ENCODE results near the gene CEP170. TPM values are rescaled to one million over a fixed set of nuclear protein-coding genes. Genes with fewer than 3 reads are reported as not detected.
"Not testable (repeated sequence)": the region's sequence is repeated elsewhere in the genome, so short reads cannot be mapped to it uniquely, and the experiment has no call there.

Gene CEP170
- polyA plus RNA-seq, 1 donor from 2014 or later, result 18.5 TPM

DNA sequence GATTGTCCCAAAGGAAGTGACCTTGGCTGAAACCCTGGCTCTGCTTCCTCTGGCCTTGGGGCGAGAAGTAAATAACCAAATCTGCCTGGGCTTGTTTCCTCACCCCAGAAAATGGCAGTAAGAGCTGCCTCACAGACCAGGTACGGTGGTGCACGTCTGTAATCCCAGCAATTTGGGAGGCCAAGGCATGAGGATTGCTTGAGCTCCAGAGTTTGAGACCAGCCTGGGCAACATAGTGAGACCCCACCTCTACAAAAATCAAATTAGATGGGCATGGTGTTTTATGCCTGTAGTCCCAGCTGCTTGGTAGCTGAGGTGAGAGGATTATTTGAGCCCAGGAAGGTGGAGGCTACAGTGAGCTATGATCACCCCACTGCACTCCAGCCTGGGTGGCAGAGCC is 140.3 kb downstream of the CEP170 start:
- Mint-ChIP-seq H3K4me3 (peak overlapping the region in 2 of 4 donors; percentile 88 to 91), H3K4me1 (peaks cover 11 to 15% (median 13%) of the 10 kb centered on the region in 3 donors)
- not testable (repeated sequence) for H3K9me3 Mint-ChIP-seq, H3K36me3 Mint-ChIP-seq, H3K27me3 Mint-ChIP-seq, H3K27ac Mint-ChIP-seq

DNA sequence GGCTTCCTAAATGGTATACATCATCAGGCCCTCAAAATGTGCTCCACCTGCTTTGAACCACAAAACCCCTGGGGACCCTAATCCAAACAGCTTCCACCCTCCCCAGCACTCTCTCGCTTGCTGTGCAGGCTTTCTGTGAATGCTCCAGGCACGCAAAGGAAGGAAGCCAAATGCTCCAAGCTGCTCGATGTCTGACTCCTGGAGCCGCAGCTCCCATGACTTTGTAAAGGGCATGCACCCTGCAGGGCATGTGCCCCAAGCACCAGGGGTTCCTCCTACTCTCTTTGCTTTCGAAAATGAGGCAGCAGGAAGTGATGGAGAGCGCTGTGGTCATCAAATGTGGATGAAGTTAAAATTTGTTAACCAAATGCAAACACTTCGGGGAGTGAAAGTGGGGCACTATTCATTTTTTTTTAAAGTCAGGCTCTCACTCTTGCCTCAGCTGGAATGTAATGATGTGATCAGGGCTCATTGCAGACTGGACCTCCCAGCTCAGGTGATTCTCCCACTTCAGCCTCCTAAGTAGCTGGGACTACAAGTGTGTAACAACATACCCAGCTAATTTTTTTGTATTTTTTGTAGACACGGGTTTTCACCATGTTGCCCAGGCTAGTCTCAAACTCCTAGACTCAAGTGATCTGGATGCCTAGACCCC is 140.9 kb downstream of the CEP170 start:
- H3K4me3 Mint-ChIP-seq, result peak overlapping the region in 3 of 4 donors; percentile 38 to 91 (median 88)
- peaks cover 11 to 15% (median 13%) of the 10 kb centered on the region in 3 donors for H3K4me1 Mint-ChIP-seq
- not testable (repeated sequence) for H3K36me3 Mint-ChIP-seq, H3K9me3 Mint-ChIP-seq, H3K27me3 Mint-ChIP-seq
- peak overlapping the region in 1 of 3 donors; percentile 75 for H3K27ac Mint-ChIP-seq

DNA sequence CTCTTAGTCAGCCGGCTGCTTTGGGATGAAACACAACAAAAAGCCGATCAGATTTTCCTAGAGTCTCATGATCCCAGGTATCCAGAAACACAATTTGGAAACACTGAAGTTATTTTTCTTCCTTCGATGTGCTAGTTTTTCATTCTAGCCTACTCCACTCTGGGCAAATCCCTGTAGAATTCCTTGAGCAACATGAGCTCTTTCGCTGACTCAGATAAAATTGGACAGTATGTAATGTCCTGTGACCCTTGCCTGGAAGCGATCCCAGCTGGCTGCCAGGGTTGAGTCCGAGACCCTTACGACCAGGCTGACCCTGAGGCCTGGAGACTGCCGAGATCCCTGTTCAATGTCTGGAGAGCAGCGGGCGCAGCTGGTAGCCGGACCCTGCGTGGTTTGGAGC is 147.9 kb downstream of the CEP170 start:
- H3K4me3 Mint-ChIP-seq, H3K27me3 Mint-ChIP-seq, H3K9me3 Mint-ChIP-seq, H3K36me3 Mint-ChIP-seq, H3K27ac Mint-ChIP-seq: not testable (repeated sequence)
- peaks cover 6 to 16% (median 12%) of the 10 kb centered on the region in 3 donors for H3K4me1 Mint-ChIP-seq

DNA sequence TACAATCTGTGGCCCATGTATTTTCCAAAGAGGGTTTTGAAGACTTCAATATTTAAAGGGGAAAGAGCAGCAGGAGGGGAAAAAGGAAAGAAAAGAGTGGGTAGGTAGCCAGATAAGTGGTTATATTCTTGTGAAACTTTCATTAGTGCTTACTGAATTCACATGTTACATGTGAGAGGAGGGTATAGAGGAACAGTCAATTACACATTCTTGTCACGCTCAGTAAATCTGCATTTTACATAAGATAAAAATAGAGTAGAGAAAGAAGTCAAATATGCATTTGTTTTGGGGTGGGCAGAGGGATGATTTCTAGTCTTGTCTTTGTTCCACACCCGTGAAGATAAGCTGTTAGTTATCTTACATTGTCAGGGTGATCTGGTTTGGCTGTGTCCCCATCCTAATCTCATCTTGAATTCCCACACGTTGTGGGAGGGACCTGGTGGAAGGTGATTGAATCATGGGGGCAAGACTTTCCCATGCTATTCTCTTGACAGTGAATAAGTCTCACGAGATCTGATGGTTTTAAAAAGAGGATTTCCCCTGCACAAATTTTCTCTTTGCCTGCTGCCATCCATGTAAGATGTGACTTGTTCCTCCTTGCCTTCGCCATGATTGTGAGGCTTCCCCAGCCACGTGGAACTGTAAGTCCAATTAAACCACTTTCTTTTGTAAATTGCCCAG is 149.3 kb downstream of the CEP170 start:
- Mint-ChIP-seq H3K4me1 (peaks cover 4 to 11% (median 7%) of the 10 kb centered on the region in 3 donors), H3K27ac (peak overlapping the region in 1 of 3 donors; percentile 81)
- not testable (repeated sequence) for H3K4me3 Mint-ChIP-seq, H3K9me3 Mint-ChIP-seq, H3K36me3 Mint-ChIP-seq, H3K27me3 Mint-ChIP-seq

DNA sequence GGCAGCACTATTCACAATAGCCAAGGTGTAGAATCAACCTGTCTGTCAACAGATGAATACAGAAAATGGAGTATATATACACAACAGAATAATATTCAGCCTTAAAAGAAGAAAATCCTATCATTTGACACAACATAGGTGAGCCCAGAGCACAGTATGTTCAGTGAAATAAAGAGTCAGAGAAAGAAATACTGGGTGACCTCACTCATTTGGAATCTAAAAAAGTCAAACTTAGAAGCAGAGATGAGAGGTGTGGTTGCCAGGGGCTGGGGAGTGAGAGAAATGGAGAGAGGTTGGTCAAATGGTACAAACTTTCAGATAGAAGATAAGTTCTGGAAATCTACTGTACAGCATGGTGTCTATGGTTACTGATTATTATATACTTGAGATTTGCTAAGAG is 150.0 kb downstream of the CEP170 start:
- Mint-ChIP-seq H3K4me1 (peaks cover 4 to 11% (median 7%) of the 10 kb centered on the region in 3 donors), H3K27ac (peak overlapping the region in 1 of 3 donors; percentile 46)
- H3K4me3 Mint-ChIP-seq, H3K36me3 Mint-ChIP-seq, H3K9me3 Mint-ChIP-seq, H3K27me3 Mint-ChIP-seq: not testable (repeated sequence)

GRCh38 chr1:243104452-243104851 is 150.6 kb downstream of the CEP170 start:
- H3K9me3 Mint-ChIP-seq, H3K27me3 Mint-ChIP-seq, H3K4me3 Mint-ChIP-seq, H3K27ac Mint-ChIP-seq, H3K36me3 Mint-ChIP-seq: not testable (repeated sequence)
- H3K4me1 Mint-ChIP-seq, result peaks cover 4 to 11% (median 7%) of the 10 kb centered on the region in 3 donors

DNA sequence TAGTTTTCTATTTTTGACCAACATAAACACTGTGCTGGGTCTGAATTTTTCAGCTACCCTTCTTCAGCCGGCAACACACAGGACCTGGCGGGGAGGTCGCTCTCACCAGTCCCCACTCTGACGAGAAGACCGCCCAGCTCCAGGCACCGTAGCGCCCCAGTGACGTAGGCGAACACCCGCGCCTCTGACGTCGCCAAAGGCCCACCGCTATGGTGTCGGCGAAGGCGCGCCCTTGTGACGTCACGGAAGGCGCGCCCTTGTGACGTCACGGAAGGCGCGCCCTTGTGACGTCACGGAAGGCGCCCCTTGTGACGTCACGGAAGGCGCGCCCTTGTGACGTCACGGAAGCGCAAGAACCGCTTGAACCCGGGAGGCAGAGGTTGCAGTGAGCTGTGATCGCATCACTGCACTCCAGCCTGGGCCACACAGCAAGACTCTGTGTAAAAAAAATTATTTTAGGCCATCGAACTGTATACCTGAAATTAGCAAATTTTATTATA is 153.5 kb downstream of the CEP170 start:
- Mint-ChIP-seq H3K27ac (peak overlapping the region; percentile 92 to 98 (median 98)), H3K4me3 (peak overlapping the region; percentile 85 to 93 (median 90)), H3K4me1 (peaks cover 4 to 11% (median 6%) of the 10 kb centered on the region in 3 donors)
- not testable (repeated sequence) for H3K36me3 Mint-ChIP-seq, H3K9me3 Mint-ChIP-seq, H3K27me3 Mint-ChIP-seq

DNA sequence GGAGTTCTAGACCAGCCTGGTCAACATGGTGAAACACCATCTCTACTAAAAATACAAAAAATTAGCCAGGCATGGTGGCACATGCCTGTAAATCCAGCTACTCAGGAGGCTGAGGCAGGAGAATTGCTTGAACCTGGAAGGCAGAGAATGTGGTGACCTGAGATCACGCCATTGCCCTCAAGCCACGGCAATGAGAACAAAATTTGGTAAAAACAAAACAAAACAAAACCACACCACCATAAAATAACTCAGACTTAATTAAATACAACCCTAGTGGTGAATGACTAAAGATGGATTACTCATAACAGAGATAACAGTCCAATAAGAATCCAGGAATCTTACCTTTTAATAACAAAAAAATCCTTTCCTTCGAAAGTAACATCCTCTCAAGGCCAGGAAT is 167.7 kb downstream of the CEP170 start:
- H3K27ac Mint-ChIP-seq, H3K36me3 Mint-ChIP-seq, H3K4me1 Mint-ChIP-seq, H3K9me3 Mint-ChIP-seq, H3K4me3 Mint-ChIP-seq, H3K27me3 Mint-ChIP-seq: not testable (repeated sequence)

Other genes starting within 250 kb of the CEP170 start
- 28.5 TPM for gene SDCCAG8, start 760 bp upstream of the CEP170 start, polyA plus RNA-seq

Measured in IgD-negative memory B cell (primary cell).